AG04450 (cell line): ENCODE data around the gene NEUROD2. TPM values are rescaled to one million over a fixed set of nuclear protein-coding genes. Genes with fewer than 3 reads are reported as not detected.

ENCODE experiments used
- CTCF ChIA-PET: fragments of 300-600, 350-600 bp; formaldehyde crosslinking; extraction: SDS; loops from one replicate; lab custom pipeline; 2022; ENCODE audit warnings: antibody characterized with exemption, inconsistent platforms; lab: Charles Lee
- POLR2A ChIA-PET: fragments of 350-600 bp; formaldehyde crosslinking; extraction: SDS; loops from one replicate; lab custom pipeline; 2021; ENCODE audit warnings: antibody characterized with exemption, inconsistent platforms; lab: Yijun Ruan, JAX
- DNase-seq: peaks from one replicate; pipeline ENCODE4 v3.0.0-alpha.2; 2011; ENCODE audit warnings: low read depth, low spot score
- H3K27ac ChIP-seq: one replicate; pipeline ENCODE4 v1.5.1; 2012; ENCODE audit warnings: low read depth, low read length, control low read depth
- H3K27me3 ChIP-seq: one replicate; pipeline ENCODE4 v1.6.0; 2012; ENCODE audit warnings: low read length; ENCODE audit not compliant: control insufficient read depth, insufficient read depth
- H3K4me3 ChIP-seq: 2 replicates; pipeline ENCODE4 v1.5.1; 2011; ENCODE audit warnings: mild to moderate bottlenecking, low read depth, low read length, control low read depth
- H3K9me3 ChIP-seq: 2 replicates; pipeline ENCODE4 v1.5.1; 2012; ENCODE audit warnings: low read length; ENCODE audit not compliant: control insufficient read depth, insufficient read depth
- CTCF ChIP-seq: IDR thresholded peaks from 2 replicates; pipeline ENCODE4 v1.5.1; 2011; ENCODE audit warnings: low read depth, low read length, control low read depth, inconsistent platforms
- polyA plus RNA-seq: library from polyadenylated mRNA; depleted of rRNA; stranded (reverse); fragments of >200 nt; gene quantifications from 2 replicates; pipeline ENCODE4 v1.2.3, GENCODE V29; 2011

Gene NEUROD2
- polyA plus RNA-seq, 1 experiment: not detected

GRCh38 chr17:39601758-39602532, 5.8 kb downstream of the NEUROD2 start:
- Histone ChIP-seq H3K27ac (no peak overlapping the region), H3K9me3 (peaks cover 3% of the 10 kb centered on the region; the same call in 1 of the 2 replicates), H3K4me3 (no peak overlapping the region), H3K27me3 (peaks cover 94% of the 10 kb centered on the region)
- DNase-seq: no peak
- ChIA-PET POLR2A (interaction anchor here (0.8 kb wide), 1 partner anchor 24 kb away, joined by 3 read pairs; no protein-coding TSS in a partner anchor), CTCF (interaction anchor here (0.6 to 3.6 kb wide), 2 partner anchors 21 to 30 kb away, joined by 15 to 23 read pairs; no protein-coding TSS in a partner anchor)
- no peak for TF ChIP-seq CTCF

GRCh38 chr17:39600997-39601597, 6.6 kb downstream of the NEUROD2 start:
- no peak overlapping the region for H3K27ac ChIP-seq
- peaks cover 95% of the 10 kb centered on the region for H3K27me3 ChIP-seq
- no peak for TF ChIP-seq CTCF
- ChIA-PET CTCF (interaction anchor here (0.6 to 3.6 kb wide), 2 partner anchors 21 to 29 kb away, joined by 15 to 23 read pairs; no protein-coding TSS in a partner anchor), POLR2A (interaction anchor here (0.8 to 1.3 kb wide), 2 partner anchors 25 to 28 kb away, joined by 3 to 4 read pairs; no protein-coding TSS in a partner anchor)
- no peak overlapping the region for H3K4me3 ChIP-seq
- DNase-seq: no peak
- H3K9me3 ChIP-seq: peaks cover 3% of the 10 kb centered on the region; the same call in 1 of the 2 replicates

- TF ChIP-seq CTCF: no peak
- ChIA-PET CTCF (interaction anchor here (3.6 kb wide), 1 partner anchor 22 kb away, joined by 23 read pairs; no protein-coding TSS in a partner anchor), POLR2A (interaction anchor here (1.3 kb wide), 1 partner anchor 27 kb away, joined by 4 read pairs; no protein-coding TSS in a partner anchor)
- DNase-seq: no peak
- peaks cover 3% of the 10 kb centered on the region; the same call in 1 of the 2 replicates for H3K9me3 ChIP-seq
- H3K4me3 ChIP-seq: no peak overlapping the region
- H3K27ac ChIP-seq: no peak overlapping the region
- peaks cover 97% of the 10 kb centered on the region for H3K27me3 ChIP-seq
Measured at GRCh38 chr17:39600288-39600996, 7.3 kb downstream of the NEUROD2 start.

GRCh38 chr17:39599665-39600231, 8.0 kb downstream of the NEUROD2 start:
- CTCF ChIA-PET: interaction anchor here (3.6 kb wide), 1 partner anchor 23 kb away, joined by 23 read pairs; no protein-coding TSS in a partner anchor
- DNase-seq: no peak
- TF ChIP-seq CTCF: no peak

More at GRCh38 chr17:39599665-39600231, 8.0 kb downstream of the NEUROD2 start:
- Histone ChIP-seq H3K4me3 (no peak overlapping the region), H3K27ac (no peak overlapping the region), H3K27me3 (peaks cover 97% of the 10 kb centered on the region), H3K9me3 (peaks cover 3% of the 10 kb centered on the region; the same call in 1 of the 2 replicates)
- POLR2A ChIA-PET: interaction anchor here (1.3 kb wide), 1 partner anchor 26 kb away, joined by 4 read pairs; no protein-coding TSS in a partner anchor
